Loucy (cell line): ENCODE results near the gene TRIM33.

Source experiments
- EZH2phosphoT487 ChIP-seq: fragments of 200-600 bp; IDR thresholded peaks from 2 replicates; pipeline ENCODE4 v1.6.1; 2018; ENCODE audit warnings: antibody characterized with exemption, mild to moderate bottlenecking, moderate library complexity, borderline replicate concordance
- TF ChIP-seq, protein P1 (sequence below): fragments of 200-600 bp; sonication (generic); conservative IDR thresholded peaks from 2 replicates; pipeline ENCODE4 v1.5.1; 2014; ENCODE audit warnings: mild to moderate bottlenecking, antibody characterized with exemption, low read length

DNA sequence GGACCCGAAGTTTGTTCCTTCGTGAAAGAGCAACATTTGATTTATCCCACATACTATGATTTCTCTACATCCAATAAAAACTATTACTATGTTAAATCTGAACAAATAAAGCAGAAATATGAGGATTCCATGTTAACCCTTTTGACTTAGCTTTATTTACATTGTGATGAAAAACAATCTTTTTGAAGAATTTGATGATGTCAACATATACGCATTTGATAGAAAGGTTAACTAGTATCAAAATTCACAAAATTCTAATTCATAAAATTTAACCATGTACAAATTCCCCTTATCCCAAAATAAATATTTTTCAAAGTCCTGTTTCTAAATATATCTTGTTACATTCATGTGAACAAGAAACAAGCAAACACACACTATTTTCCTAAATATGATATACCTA, 74.2 kb downstream of the TRIM33 start:
- TF ChIP-seq, protein P1, sequence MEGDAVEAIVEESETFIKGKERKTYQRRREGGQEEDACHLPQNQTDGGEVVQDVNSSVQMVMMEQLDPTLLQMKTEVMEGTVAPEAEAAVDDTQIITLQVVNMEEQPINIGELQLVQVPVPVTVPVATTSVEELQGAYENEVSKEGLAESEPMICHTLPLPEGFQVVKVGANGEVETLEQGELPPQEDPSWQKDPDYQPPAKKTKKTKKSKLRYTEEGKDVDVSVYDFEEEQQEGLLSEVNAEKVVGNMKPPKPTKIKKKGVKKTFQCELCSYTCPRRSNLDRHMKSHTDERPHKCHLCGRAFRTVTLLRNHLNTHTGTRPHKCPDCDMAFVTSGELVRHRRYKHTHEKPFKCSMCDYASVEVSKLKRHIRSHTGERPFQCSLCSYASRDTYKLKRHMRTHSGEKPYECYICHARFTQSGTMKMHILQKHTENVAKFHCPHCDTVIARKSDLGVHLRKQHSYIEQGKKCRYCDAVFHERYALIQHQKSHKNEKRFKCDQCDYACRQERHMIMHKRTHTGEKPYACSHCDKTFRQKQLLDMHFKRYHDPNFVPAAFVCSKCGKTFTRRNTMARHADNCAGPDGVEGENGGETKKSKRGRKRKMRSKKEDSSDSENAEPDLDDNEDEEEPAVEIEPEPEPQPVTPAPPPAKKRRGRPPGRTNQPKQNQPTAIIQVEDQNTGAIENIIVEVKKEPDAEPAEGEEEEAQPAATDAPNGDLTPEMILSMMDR: no peak
- TF ChIP-seq EZH2phosphoT487: no peak
